ENCODE results near the gene EPS15.

Gene EPS15

GRCh38 chr1:51552929-51553807, 34.1 kb upstream of the EPS15 start:
- no peak for FAIRE-seq
- no peak for DNase-seq (ENCODE audit: insufficient read length, low spot score)
- TF ChIP-seq CTCF (IDR thresholded peaks at IDR 0.05; ENCODE audit: insufficient read depth, missing control alignments): no peak

GRCh38 chr1:51551848-51552296, 32.8 kb upstream of the EPS15 start:
- no peak for TF ChIP-seq CTCF (IDR thresholded peaks at IDR 0.05; ENCODE audit: insufficient read depth, missing control alignments)
- DNase-seq (ENCODE audit: insufficient read length, low spot score): no peak
- no peak for FAIRE-seq

- DNase-seq (ENCODE audit: insufficient read length, low spot score) (no peak), FAIRE-seq (no peak)
- TF ChIP-seq CTCF (IDR thresholded peaks at IDR 0.05; ENCODE audit: insufficient read depth, missing control alignments): no peak
Observed at GRCh38 chr1:51551081-51551480, 32.0 kb upstream of the EPS15 start.

- DNase-seq (ENCODE audit: insufficient read length, low spot score): no peak
- no peak for FAIRE-seq
Observed at GRCh38 chr1:51549901-51550300, 30.8 kb upstream of the EPS15 start.

GRCh38 chr1:51549016-51549619, 30.1 kb upstream of the EPS15 start:
- FAIRE-seq (no peak), DNase-seq (ENCODE audit: insufficient read length, low spot score) (no peak)
- no peak for TF ChIP-seq CTCF (IDR thresholded peaks at IDR 0.05; ENCODE audit: insufficient read depth, missing control alignments)

More at GRCh38 chr1:51549901-51550300, 30.8 kb upstream of the EPS15 start:
- TF ChIP-seq CTCF (IDR thresholded peaks at IDR 0.05; ENCODE audit: insufficient read depth, missing control alignments): no peak

- DNase-seq (ENCODE audit: insufficient read length, low spot score) (no peak), FAIRE-seq (no peak)
- no peak for TF ChIP-seq CTCF (IDR thresholded peaks at IDR 0.05; ENCODE audit: insufficient read depth, missing control alignments)
Observed at GRCh38 chr1:51543858-51544257, 24.8 kb upstream of the EPS15 start.
